ENCODE results near the gene B4GALT5. TPM values are rescaled to one million over a fixed set of nuclear protein-coding genes. Genes with fewer than 3 reads are reported as not detected.
"Not testable (repeated sequence)": the region's sequence is repeated elsewhere in the genome, so short reads cannot be mapped to it uniquely, and the experiment has no call there.

Gene B4GALT5
- total RNA-seq, 1 donor from 2014 or later, result 62.2 TPM

DNA sequence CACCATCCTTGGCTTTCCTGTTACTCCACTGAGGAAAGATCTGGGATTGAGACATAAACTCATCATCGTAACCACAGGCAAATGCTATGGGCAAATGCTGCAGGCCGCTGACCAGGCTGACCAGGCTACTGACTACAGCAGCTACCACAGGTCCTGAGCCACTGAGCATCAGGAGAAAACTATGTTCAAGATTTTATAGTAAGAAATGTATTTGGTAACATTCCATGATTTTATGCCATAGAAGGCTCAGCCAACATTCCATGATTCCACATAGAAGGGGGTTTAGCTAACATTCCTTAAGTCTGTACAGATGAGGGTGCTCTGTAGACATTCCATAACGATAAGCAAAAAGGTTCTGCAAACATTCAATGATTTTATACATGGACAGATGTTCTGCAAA lies 16.1 kb upstream of the B4GALT5 start:
- no peak for DNase-seq (ENCODE audit: low spot score)

GRCh38 chr20:49727894-49728885 lies 14.5 kb upstream of the B4GALT5 start:
- no peak for DNase-seq (ENCODE audit: low spot score)

GRCh38 chr20:49727478-49727877 lies 13.8 kb upstream of the B4GALT5 start:
- no peak for DNase-seq (ENCODE audit: low spot score)

- no peak for DNase-seq (ENCODE audit: low spot score)
Observed at GRCh38 chr20:49725694-49726093, 12.0 kb upstream of the B4GALT5 start.

DNA sequence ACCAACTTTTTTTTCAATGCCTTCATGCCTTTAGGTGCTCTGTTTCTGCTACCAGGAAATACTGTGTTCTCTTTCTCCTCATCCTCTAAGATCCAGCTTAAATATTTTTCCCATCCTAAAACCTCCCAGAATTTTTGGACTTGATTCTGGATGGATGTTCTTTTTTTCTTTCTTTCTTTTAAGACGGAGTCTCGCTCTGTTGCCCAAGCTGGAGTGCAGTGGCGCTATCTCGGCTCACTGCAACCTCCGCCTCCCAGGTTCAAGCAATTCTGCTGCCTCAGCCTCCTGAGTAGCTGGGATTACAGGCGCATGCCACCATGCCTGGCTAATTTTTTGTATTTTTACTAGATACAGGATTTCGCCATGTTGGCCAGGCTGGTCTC lies 11.5 kb upstream of the B4GALT5 start:
- DNase-seq (ENCODE audit: low spot score), result not testable (repeated sequence)

DNA sequence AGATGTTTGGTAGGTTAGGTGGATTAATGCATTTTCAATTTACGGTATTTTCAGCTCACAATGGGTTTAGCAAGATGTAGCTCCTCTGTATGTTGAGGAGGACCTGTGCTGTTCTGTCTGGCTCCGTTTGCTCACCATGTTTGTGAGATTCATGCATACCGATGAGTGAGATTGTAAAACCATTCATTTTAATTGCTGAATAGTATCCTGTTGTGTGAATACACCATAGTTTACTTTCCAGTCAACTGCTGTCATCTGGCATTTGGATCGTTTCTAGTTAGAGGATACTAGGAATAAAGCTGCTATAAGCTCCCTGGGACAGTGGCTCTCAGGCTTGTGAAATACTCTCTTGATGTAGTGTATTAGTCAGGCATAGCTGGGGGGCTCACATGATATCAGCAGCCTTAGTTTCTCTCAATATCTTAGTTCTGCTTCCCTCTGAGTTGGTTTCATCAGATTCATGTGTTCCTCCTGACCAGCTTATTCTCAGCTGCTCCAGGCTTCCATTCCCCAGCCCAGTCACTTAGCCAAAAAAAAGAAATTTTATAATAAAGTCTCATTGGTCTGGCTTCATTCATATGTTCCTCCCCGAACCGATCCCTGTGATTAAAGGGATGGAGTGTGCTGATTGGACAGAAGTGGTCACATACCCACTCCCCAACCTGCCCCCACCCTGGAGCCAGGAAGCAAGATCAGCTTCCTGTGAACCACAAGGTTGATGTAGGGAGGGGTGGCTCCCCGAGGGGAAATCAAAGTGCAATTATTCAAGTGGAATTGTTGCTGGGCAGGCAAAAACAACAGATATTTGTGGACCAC lies 10.9 kb upstream of the B4GALT5 start:
- DNase-seq (ENCODE audit: low spot score), result peak; percentile 20

DNA sequence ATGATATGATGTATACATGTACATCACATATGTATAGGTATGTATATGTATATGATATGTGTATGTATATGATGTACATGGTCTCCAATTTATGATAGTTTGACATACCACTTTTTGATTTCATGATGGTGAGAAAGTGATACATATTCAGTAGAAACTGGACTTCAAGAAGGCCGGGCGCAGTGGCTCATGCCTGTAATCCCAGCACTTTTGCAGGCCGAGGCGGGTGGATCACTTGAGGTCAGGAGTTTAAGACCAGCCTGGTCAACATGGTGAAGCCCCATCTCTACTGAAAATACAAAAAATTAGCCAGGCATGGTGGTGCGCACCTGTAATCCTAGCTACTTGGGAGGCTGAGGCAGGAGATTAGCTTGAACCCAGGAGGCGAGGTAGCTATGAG lies 10.1 kb upstream of the B4GALT5 start:
- DNase-seq (ENCODE audit: low spot score), result not testable (repeated sequence)

DNA sequence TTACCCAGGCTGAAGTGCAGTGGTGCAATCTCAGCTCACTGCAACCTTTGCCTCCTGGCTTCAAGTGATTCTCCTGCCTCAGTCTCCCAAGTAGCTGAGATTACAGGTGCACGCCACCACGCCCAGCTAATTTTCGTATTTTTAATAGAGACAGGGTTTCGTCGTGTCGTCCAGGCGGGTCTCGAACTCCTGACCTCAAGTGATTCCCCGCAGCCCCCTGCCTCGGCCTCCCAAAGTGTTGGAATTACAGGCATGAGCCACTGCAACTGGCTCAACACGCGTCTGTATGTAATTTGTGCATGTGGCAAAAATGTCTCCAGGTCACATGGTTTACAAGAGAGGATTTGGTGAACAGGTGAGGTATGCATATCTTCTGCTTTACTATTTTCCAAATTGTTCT lies 7.6 kb upstream of the B4GALT5 start:
- not testable (repeated sequence) for DNase-seq (ENCODE audit: low spot score)

GRCh38 chr20:49715466-49715865 lies 1.8 kb upstream of the B4GALT5 start:
- no peak for DNase-seq (ENCODE audit: low spot score)

DNA sequence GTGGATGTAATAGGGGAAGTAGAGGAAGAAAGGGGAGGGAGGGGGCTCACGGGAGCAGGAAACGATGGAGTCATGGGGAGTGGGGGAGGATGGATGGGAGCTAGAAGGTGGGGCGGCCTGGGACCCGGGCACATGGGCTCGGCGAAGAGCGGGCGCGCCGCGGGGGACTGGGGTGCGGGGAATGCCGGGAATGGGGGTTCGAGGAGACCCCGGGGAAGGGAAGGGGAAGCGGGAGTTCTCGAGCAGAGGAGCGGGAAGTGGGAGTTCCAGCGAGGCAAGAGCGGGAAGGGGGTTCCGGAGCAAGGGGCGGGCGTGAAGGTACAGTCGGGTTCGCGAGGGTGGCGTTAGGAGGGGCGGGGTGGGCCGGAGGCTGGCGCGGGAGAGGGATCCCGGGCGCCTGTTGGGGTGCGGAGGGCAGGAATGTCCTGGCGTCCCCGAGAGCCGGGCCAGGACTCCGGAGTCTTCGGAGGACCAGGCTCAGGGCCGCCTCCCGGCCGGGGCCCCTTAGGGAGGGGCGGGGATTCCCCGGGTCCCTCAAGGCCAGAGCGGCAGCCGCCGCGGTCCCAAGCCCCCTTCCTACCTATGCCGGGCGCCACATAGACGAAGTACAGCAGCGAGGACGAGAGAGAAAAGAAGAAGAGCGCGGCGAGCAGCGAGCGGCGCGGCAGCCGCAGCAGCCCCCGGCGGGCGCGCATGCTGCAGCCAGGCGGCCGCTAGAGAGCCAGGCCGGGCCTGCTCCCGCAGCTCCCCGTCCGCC lies 504 bp downstream of the B4GALT5 start:
- DNase-seq (ENCODE audit: low spot score), result no peak

DNA sequence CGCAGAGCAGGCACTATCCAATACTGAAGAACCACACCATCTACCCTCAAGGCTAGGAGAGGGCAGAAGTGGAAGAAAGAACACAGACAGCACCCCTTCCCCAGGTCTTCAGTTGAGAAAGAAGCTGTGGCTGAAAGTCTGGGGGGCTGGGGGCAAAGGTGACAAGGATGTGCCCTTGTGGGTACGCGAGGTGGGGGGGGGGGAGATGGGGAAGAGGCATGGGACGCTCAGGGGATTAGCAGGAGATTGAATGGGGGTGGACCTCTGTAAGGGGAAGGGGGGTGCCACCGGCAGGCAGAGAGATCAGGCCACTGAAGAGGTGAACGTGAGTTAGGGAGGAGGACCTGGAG lies 1.1 kb downstream of the B4GALT5 start:
- DNase-seq (ENCODE audit: low spot score), result no peak

DNA sequence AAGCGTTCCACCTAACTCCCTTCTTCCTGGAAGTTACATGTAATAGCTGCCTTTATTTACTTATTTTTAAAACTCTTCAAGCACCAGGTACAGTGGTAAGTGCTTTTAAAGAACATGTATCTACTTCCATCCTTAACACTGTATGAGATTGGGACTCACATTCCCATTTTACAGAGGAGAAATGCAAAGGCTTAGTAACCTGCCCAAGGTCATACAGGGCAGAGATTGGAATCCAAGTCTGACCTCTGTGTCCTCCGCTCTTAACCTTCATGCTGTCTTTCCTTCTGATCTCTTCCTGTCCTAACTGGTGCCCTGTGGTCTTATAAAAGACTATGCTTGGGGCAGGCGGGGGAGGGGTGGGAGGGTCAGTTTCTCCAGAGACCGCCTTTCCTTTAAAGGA lies 1.6 kb downstream of the B4GALT5 start:
- no peak for DNase-seq (ENCODE audit: low spot score)

DNA sequence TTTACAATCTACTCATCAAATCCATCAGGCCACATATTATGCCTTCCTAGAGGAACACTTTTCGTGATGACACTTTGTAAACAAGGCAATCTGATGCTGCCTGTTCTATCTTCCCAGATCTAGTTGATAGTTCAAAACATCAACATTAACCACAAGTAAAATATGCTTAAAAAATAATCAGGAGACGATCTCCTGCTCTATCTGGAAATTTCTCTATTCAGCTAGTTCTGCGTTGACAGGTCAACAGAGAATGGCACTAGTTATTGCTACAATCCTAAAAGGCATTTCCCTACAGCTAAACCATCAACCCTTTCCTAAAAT lies 2.1 kb downstream of the B4GALT5 start:
- DNase-seq (ENCODE audit: low spot score), result no peak

DNA sequence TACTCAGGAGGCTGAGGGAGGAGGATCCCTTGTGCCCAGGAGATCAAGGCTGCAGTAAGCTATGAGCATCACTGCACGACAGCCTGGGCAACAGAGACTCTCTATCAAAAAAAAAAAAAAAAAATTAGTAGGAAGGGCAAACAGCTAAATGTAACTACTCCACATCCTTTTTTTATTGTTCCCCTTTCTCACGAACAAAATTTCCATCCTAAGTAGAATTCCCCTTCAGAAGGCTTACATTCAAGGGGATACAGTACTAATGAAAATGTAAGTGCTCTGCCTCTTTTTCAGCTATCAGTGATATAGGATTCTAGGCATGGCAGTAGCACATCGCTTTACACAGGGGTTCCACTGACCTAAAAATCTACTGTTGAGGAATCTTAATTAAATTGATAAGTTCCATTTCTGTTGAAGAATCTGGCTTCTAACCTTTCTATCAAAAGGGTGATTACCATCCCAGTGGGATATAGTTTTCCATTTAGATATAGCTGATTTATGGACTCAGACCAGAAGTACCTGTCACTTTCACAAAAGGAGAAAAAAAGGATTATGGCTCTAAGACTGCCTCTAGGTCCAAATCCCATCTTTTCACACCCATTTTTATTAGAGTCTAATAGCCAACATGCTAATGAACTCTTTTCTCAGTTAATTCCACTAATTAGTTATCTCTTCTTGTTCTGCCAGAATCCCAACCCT lies 2.6 kb downstream of the B4GALT5 start:
- no peak for DNase-seq (ENCODE audit: low spot score)

DNA sequence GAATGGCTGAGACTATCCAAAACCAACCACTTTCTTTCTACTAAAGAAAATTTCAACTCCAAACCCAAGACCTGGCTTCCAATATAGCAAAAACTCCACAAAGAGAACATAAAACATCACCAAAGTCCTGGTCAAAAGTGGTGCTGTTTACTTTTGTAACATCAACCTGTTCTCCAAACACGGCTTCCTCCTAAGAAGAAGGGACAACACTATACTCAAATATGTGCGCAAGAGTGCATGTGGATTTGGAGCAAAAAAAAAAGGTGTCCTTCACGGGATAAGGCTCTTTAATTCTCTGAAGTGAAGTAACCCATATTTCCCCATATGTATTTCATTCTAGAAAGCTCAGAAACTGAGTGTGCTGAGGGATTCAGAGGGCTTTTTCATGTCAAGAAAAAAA lies 6.6 kb downstream of the B4GALT5 start:
- DNase-seq (ENCODE audit: low spot score), result no peak

DNA sequence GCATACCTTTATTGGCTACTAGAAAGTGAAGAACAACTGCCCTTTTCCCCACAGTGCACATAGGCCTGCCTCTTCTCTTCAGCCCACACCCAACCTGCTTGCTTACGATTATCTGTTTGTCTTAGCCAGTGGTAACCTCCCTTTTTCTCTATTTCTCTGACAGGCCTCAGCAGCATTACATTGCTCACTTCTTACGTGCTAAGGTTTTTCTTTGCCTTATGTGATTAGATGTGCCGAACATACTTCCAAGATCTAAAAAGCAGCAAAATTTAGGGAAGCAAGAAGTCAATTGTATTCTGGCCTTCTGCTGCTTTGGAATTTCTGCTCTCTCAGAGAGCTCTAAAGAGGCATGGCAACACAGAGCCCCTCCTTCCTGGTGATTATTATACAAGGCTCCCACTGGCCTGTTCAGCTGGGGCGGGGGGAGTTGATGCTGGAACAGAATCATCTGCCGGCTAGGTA lies 7.0 kb downstream of the B4GALT5 start:
- no peak for DNase-seq (ENCODE audit: low spot score)

- not testable (repeated sequence) for DNase-seq (ENCODE audit: low spot score)
Observed at GRCh38 chr20:49705893-49706292, 7.8 kb downstream of the B4GALT5 start.

- DNase-seq (ENCODE audit: low spot score), result no peak
Observed at GRCh38 chr20:49705358-49705757, 8.3 kb downstream of the B4GALT5 start.

DNA sequence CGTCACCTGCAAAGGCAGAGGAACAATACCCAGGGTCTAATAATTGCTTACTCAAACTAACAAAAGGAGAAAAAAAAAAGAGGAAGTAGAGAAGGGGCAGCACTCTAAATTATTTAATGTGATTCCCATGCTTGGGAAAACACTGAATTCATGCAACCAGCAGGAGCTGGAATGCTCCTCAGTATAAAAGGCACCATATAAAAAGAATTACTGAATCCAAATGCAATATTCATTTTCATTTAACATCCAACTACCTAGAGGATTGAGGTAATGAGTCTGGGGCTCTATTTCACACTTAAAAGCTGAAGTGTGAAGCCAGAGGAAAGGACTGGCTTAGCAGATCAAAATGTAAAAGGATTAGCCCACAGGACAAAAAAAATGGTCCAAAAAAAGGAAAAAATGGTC lies 8.7 kb downstream of the B4GALT5 start:
- no peak for DNase-seq (ENCODE audit: low spot score)

DNA sequence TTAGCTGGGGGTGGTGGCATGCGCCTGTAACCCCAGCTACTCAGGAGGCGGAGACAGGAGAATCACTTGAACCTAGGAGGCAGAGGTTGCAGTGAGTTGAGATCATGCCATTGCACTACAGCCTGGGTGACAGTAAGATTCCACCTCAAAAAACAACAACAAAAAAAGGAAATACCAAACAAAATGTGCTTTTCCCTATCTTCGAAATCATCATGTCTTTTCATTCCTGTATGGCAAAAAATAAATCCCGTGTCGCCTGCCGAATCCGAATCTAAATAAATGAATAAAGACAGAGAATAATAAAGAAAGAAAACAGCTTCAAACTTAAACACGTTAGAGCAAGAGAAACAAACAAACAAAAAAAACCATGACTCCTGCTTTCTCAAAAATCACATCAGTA lies 11.8 kb downstream of the B4GALT5 start:
- no peak for DNase-seq (ENCODE audit: low spot score)

GRCh38 chr20:49701241-49701790 lies 12.4 kb downstream of the B4GALT5 start:
- no peak for DNase-seq (ENCODE audit: low spot score)
